HG02981 (cell line): ENCODE results near the gene PRRC1.
"Not testable (repeated sequence)": the region's sequence is repeated elsewhere in the genome, so short reads cannot be mapped to it uniquely, and the experiment has no call there.

Experiments used
- ATAC-seq: cut with Tn5 transposase; IDR thresholded peaks from one replicate; pipeline ENCODE4 v1.9.1; 2021; ENCODE audit warnings: mild to moderate bottlenecking, moderate library complexity; ENCODE audit not compliant: unreplicated experiment

The PRRC1 gene

GRCh38 chr5:127540553-127540952, 23.1 kb downstream of the PRRC1 start:
- ATAC-seq: not testable (repeated sequence)

DNA sequence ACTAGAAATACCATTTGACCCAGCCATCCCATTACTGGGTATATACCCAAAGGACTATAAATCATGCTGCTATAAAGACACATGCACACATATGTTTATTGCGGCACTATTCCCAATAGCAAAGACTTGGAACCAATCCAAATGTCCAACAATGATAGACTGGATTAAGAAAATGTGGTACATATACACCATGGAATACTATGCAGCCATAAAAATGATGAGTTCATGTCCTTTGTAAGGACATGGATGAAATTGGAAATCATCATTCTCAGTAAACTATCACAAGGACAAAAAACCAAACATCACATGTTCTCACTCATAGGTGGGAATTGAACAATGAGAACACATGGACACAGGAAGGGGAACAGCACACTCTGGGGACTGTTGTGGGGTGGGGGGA, 27.8 kb downstream of the PRRC1 start:
- ATAC-seq: not testable (repeated sequence)

- ATAC-seq: no peak
These were observed 32.1 kb downstream of the PRRC1 start for GRCh38 chr5:127549551-127549950.

- ATAC-seq: no peak
These were observed 33.4 kb downstream of the PRRC1 start for GRCh38 chr5:127550652-127551409.

DNA sequence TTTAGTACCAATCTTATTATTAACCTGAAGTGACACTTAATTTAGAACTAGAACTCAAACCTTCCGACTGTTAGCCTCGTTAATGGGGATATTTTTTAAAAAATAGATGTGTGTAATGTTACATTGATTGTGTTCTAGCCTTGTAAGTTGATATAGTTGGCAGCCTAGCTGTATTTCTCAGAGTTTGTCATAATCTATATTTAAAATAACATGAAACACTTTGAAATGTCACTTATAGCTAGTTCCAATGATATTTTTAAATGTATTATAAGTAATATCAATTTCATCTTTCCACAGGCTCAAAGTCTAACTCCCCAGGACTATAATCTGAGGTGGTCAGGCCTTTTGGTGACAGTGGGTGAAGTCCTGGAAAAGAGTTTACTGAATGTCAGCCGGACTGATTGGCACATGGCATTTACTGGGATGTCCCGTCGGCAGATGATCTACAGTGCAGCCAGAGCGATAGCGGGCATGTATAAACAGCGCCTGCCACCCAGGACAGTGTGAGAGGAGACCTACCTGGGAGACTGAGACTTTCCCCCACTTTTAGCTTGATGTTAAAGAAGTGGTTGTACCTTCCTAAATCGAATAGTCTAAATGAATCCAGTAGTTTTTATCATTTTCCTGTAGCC, 34.1 kb downstream of the PRRC1 start:
- no peak for ATAC-seq

DNA sequence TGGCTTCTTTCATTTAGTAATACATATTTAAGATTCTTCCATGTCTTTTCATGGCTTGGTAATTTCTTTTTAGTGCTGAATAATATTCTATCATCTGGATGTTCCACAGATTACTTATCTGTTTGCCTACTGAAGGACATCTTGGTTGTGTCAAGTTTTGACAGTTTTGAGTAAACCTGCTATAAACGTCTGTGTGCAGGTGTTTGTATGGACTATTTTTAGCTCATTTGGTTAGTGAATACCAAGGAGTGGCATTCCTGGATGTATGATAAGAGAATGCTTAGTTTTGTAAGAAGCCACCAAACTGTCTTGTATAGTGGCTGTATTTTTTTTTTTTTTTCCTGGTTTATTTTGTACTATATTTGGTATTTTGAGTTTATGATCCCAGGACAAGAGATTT, 38.4 kb downstream of the PRRC1 start:
- no peak for ATAC-seq

DNA sequence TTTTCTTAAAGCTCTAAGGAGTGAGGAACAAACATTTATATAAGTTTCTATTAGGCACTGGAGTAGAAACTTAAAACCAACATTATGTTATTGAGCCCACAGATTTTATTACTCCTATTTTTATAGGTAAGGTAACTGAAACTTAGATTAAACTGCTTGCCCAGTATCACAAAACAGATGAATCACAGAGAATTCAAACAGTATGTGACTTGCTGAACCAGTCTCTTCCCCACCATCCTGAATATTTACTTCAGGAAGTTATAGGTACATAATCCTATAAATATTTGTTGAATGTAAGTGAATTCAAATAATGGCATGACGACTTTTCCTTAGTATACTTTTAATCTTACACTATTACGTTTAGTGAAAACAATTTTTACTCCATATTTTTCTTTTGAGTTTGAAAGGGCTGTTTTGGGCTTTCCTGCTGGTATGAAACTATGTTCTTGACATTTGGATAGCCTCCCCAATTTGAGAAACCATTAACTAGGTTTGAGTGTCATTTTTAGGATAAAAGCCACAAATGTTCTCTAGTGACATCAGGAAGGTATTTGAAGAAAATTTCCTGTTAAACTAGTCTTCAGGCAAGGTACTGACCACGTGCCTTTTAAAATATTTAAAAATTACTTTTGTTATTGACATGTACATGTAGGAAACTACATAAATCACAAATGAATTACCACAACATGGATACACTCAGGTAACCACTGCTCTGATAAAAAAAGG, 39.3 kb downstream of the PRRC1 start:
- ATAC-seq: no peak

DNA sequence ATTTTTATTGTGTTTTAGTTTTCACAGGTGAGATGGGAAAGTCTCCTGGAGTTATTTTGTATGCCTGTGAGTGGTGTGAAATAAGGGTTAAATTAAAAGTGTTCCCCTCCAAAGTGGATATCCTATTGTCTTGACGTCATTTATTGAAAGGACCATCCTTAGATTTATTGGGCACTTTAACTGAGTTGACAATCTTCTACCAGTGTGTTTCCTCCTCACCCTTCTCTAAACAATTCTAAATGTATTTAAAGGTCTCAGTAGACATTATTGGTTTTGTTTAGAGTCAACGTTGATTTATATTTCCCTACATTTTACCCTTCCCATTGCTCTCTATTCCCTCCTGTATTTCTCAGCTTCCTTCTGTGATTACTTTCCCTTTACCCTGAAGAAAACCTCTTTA, 40.8 kb downstream of the PRRC1 start:
- ATAC-seq: no peak

- no peak for ATAC-seq
These were observed 43.8 kb downstream of the PRRC1 start for GRCh38 chr5:127561254-127561653.

DNA sequence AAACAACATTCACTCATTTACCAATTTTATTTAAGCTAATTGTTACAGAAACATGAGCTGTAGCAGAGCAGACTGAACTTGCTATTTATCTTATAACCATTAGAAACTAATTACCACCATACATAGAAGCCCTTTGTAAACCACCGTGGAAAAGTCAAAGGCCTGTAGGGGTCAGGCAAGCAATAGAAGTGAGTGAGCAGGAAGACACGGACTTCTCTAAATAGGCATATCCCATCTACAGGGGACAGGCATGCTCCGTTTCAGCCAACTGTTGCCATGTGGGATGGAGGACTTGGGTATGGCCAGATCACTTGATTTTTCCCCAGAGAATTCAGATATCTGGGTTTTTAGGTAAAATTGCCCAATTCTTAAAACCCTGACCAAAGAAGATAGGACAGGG, 44.8 kb downstream of the PRRC1 start:
- no peak for ATAC-seq

- ATAC-seq: no peak
These were observed 45.7 kb downstream of the PRRC1 start for GRCh38 chr5:127563136-127563535.

GRCh38 chr5:127564002-127564769, 46.7 kb downstream of the PRRC1 start:
- peak; percentile 26 for ATAC-seq

DNA sequence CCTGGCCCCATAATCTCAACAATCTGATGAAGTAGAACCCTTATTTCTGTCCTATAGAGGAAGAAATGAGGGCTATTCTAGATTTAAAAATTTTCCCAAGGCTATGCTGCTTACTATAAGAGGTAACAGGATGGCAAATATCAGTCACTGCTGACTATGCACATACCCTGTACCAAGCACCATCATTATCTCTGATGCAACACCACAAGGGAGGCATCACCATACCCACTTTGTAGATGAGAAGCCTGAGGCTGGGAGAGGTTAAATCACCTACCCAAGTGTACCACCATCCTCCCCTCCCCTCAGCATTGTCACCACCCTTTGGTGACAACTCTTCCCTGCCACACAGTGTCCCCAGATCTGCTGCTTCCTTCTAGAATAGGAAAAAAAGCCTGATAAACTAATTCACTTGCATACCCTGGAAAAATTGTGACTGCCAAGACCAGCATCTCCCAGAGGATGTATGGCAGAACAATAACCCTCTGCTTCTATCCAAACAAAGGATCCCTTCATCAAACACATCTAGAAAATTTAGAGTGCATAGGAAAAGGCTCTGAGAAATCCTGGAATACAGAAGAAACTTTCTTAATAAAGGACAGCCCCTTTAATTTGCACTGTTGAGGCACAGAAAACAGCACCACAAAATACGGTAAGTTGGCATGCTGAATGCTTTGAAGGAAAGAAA, 48.3 kb downstream of the PRRC1 start:
- ATAC-seq: no peak

- peak; percentile 77 for ATAC-seq
These were observed 49.8 kb downstream of the PRRC1 start for GRCh38 chr5:127567026-127567768.

- no peak for ATAC-seq
These were observed 50.7 kb downstream of the PRRC1 start for GRCh38 chr5:127568166-127568565.

DNA sequence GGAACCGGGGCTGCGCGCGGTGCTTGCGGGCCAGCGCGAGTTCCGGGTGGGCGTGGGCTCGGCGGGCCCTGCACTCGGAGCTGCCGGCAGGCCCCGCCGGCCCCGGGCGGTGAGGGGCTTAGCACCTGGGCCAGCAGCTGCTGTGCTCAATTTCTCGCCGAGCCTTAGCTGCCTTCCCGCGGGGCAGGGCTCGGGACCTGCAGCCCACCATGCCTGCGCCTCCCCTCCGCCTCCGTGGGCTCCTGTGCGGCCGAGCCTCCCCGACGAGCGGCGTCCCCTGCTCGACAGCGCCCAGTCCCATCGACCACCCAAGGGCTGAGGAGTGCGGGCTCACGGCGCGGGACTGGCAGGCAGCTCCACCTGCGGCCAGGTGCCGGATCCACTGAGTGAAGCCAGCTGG, 52.0 kb downstream of the PRRC1 start:
- not testable (repeated sequence) for ATAC-seq

DNA sequence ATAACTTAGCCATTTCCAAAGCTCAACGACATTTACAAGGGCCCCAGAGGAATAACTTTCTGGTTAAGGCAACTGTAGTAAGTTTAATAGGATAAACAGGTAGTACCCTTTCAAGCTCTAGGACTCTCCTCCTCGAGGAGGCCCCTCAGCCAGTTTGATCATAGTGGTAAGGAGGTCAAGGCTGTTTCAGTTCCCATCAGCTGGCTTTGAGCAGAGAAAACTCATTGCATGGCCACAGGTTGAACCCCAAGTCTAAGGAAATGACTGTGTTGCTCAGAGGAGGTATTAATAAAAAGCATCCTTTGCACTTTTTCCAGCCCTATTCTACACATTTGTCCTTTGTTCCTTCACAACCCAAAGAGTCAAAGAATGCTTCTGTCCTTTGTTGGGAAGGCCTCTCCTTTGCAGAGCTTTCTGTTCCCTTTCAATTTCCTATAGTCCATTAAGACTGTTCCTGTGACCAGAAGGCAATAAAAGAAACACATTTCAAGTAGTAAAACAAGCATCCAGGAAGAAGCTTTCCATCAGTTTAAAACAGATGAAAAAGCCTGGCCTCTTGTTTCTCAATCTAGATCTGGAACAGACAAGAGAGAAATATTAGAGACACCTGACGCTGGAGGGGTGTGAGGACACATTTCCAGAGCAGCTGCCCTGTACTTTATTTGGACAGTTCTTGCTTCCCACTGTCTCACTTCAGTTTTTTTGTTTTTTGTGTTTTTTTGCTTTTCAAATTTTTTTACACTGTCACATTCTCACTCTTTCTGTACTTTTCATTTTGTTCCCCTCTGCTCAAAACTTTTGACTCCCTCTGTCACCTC, 54.1 kb downstream of the PRRC1 start:
- peak; percentile 51 for ATAC-seq

DNA sequence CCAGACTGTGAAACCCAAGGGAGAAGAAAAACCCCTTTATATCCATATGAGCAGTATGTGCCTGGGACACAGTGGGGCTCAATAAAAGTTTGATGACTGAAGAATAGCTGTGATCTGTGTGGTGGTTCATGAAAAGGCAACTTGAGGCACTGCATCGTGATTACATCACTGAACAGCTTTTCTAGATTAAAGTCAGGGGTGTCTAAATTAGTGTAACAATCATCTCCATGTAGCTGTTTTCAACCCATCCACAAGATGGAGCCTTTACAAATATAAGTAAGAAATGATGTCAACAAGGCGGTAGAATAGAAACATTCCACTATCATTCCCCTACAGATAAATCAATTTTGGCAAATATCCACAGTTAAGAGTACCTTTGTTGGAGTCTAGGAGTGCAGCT, 55.5 kb downstream of the PRRC1 start:
- no peak for ATAC-seq
